ENCODE data around the gene C1QTNF3.
A peak's percentile ranks its signal among the peaks of the same experiment; 100 is the strongest.

Gene C1QTNF3

DNA sequence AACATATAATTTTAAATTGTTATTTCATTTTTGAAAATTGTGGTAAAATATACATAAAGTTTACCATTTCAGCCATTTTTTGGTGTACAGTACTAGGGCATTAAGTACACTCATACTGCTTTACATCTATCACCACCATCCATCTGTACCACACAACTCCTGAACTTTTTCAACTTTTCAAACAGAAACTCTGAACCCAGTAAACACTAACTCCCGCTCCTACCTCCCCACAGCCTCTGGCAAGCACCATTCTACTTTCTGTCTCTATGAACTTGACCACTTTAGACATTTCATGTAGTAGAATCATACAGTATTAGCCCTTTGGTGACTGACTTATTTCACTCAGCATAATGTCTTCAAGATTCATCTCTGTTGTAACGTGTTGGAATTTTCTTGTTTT, 50.1 kb downstream of the C1QTNF3 start:
- DNase-seq: no peak

DNA sequence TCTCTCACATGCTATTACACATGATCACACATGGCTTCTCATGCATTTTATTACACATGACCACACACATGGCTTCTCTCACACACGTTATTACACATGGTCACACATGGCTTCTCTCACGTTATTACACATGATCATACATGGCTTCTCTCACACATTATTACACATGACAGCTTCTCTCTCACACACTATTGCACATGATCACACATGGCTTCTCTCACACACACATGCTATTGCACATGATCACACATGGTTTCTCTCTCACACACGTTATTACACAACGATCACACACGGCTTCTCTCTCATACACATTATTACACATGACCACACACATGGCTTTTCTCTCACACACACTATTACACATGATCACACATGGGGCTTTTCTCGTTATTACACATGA, 57.6 kb downstream of the C1QTNF3 start:
- DNase-seq: no peak

DNA sequence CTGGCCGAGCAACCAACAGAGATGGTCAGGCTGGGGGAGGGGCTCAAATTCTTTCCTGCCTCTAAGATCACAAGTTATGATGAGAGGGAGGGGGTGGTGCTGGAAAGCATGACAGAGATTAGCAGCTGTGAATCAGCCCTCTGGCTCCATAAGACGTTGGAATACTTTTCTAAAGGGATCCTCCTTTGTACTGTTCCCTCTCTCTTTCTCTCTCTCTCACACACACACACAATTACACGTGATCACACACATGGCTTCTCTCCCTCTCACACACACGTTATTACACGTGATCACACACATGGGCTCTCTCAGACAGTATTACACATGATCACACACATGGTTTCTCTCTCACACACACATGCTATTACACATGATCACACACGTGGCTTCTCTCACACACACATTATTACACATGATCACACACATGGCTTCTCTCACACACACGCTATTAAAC, 58.3 kb downstream of the C1QTNF3 start, which contains the start of gene SLC45A2:
Gene SLC45A2 (minus strand): TSS at position 23 of the 454 bp plus-strand sequence. CDS start 110 bp downstream, outside the sequence.
- peak; percentile 66 for DNase-seq

DNA sequence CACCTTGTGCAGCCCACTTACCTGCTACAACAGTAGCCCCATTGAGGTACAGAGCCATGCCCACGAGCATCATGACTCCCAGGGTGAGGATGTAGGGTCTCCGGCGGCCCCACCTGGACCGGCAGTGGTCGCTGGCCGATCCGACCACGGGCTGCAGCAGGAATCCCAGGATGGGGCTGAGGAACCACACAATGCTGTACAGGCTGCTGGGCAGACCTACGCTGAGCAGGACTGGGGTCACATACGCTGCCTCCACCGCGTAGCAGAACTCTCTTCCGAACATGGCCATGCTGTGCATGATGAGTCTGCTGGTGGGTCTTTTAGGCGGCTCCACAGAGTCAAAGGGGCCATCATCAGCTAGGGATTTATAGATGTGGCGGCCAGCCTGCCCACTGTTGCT, 58.8 kb downstream of the C1QTNF3 start:
- no peak for DNase-seq

DNA sequence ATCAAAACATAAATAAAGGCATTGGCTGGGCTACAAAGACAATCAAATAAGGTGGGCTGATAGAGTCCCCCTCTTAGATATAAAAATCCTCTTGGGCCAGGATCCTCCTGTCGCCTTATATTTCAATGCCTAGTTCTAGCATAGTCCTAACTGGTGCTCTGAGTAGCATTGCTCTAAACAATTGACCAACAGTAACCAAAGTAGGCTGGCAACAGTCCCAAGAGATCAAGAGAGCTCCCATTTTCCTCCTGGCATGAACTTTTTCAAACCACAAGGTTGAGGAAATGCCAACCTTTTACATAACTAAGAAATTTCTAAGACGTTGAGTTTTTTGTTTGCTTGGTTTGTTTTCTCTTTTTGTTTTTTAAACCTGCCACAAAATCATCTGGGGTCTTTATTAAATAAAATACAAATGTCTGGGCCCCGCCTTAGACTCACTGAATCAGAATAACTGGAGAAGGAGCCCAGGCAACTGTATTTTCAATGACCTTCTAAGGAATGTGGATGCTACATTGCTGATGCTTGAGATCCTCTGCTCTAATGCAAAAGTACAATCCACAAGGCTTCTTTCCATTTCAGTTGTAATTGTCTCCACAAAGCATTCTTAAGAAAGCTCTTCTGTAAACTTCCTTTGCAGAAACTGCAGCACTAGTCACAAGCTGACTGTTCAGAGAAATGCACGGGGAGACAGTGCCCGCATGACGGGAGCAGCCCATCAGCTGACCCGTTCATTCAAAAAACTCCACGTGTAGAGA, 61.4 kb downstream of the C1QTNF3 start:
- peak; percentile 10 for DNase-seq

DNA sequence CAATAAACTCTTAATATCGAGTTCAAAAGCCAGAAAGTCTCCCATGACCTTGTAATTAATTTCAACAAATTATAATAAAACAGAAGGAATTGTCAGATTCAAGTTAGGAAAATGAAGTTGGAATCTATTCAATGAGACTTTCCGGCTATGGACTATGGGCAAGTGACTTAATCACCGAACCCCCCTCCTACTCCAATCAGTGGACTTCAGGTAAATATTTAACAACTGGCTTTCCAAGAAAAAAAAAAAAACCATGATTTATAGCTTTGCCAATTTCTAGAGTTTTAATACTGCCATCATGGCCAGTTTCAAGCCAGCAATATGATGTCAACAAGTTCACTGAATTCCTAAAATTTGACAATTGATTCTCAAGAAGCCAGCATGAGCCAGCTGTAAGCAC, 63.0 kb downstream of the C1QTNF3 start:
- DNase-seq: no peak

DNA sequence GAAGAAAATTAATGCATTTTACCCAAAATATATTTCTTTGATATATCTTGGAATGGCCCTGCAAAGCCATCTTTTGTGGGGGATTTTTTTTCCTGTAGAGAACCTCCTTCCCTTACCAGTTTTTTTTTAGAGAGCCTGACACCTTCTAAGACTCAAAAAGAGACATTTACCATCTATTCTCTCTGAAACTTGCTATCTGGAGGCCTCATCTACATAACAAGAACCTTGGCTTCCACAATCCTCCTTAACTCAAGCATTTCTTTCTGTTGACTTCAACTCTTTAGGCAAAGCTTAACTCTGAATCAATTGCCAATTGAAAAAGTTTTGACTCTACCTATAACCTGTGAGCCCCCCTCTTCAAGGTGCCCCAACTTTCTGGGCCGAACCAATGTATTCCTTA, 64.7 kb downstream of the C1QTNF3 start:
- no peak for DNase-seq

DNA sequence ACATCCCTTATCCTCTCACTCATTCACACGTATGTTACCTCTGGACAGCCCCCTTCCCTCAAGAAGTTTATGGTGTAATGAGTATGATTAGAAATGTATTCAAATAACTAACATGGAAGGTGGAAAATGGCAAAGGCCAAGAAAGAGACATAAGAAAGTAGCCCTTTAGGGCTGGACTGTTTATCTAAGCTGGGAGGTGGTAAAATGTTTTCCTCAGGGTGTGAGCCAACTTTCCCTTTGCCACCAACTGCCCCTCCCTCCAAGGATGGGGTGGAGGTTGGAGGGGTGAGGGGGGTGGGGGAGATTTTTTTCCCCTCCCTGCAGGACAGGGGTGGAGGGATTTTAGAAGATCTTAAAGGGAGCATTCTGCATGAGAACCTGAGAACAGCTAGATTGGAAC, 66.7 kb downstream of the C1QTNF3 start:
- DNase-seq: no peak

DNA sequence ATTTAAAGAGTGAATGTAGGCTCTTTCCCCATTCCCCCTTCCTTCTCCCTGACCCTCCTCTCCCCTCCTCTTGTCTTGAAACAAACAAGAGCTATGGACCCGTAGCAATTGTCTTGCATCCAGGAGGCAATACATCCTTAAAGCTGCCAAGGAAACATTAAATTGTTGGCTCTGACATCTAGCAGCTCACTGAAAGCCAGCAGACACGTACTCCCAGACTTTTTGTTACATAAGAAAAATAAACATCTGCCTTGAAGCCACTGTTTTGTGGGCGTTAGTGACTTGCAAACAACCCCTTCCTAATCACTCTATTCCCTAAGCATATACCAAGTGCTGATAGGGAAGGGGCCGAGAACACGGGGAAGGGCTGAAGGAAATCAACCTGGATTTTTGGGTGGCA, 67.2 kb downstream of the C1QTNF3 start:
- no peak for DNase-seq

DNA sequence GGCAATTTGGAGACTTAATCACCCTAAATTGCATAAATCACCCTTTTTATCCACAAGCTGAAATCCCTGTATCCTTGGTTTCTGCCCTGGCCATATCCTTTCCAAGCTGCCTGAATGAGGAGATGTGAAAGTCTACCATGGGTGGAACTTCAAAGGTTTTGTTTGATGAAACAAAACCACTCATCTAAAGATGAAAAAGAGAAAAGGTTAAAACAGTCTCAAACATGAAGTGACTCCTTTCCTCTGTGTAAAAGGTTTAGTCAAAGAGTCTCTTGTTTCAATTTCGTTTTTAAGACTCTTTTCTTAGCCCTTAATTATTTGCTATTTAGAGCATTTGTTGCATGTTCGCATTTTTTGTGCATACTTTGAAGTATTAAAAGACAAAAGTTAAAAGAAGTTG, 69.7 kb downstream of the C1QTNF3 start:
- DNase-seq: no peak

DNA sequence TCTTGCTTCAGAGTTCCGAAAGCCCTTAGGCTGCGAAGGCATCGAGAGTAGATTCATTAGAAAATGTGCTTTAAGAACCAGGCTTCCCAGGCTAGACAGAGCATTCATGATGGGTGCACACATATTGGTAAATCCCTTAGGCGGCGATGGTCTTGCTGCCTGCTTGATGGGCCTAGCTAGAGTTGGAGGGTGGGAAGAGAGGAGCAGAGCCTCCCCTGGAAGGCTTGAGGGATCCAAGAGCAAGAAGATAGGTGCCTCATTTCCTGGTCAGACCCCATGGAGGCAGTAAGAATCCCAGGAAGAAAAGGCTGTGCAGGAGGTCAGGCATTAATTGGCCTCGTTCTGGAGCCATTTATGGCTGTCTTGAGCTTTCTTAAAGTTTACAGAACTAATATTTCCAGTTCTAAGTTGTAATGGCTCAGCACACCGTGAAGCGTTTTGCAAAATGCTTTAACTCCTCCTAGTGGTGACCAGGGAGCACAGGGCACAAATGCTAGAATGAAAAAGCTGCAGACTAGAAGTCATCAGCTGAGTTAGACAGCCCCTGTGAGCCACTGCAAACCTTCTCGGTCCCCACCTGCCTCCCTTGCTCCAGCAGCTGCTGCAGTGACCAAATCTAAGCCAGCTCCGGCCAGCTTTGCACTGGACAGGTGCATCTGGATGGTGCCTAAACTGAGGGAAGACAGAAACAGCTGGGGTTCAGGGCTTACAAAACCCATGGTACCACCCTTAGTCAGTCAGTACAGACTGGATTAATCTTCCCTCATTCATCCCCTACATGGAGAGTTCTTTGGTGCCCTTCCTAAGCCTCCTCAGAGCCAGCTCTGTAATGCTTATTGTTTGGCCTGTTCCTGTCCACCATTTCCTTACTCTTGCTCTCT, 73.2 kb downstream of the C1QTNF3 start:
- peak; percentile 68 for DNase-seq

DNA sequence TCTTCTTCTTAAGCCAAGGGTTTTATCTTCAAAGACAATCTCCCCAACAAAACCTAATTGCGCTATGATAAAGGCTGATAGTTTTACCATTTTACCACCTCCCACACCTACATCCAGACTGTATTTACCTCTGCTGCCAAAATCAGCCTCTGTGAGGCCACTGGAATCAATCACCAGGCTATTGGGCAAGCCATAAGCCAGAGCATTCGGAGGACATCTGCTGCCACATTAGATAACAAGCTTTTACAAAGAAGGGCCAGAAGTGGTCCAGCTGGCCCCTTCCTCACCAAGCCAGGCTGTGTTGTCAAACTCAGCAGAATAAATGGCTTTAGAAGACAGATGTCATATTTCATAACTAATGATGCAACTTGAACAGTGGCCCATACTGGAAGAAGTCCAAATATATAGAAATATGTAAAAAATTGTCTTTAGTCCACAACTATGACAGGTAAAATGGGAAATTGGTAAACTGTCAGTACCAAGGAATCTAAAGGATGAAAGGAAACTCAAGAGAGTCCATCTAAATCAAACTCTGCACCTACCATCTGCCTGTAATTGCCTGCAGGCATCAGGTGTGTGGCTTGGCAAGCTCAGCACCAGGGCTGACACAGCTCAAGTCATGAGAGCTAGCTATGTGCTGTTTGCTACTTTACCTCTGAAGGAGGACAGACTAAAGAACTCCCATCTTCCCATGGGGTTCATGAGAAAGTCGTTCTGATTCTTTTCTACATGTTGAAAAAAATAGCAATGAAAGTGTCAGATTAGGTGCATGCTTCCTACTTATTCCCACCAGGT, 74.6 kb downstream of the C1QTNF3 start:
- DNase-seq: no peak

All from fibroblast of skin of right biceps (primary cell).